Measurements from ENCODE around the gene CDH5. TPM values are rescaled to one million over a fixed set of nuclear protein-coding genes. Genes with fewer than 3 reads are reported as not detected.

CDH5 gene
- total and polyA plus RNA-seq, 8 donors = 77.2 to 179 (median 154) TPM

GRCh38 chr16:66399930-66400329 lies 33.4 kb downstream of the CDH5 start:
- no peak for TF ChIP-seq CTCF (IDR thresholded peaks at IDR 0.05)
- Histone ChIP-seq H3K9me3 (no peaks in the 10 kb centered on the region), H3K27me3 (no peaks in the 10 kb centered on the region), H3K4me3 (no peak overlapping the region), H3K27ac (no peak overlapping the region), H3K36me3 (peaks cover 0 to 19% of the 10 kb centered on the region in 2 donors), H3K4me1 (no peaks in the 10 kb centered on the region)
- intact Hi-C loops (cut with DNase I) = no loop called here
- no peak for DNase-seq
- ATAC-seq = no peak

- no peak for TF ChIP-seq CTCF (IDR thresholded peaks at IDR 0.05)
- Histone ChIP-seq H3K27ac (no peak overlapping the region), H3K9me3 (no peaks in the 10 kb centered on the region), H3K4me1 (no peaks in the 10 kb centered on the region), H3K36me3 (peaks cover 0 to 19% of the 10 kb centered on the region in 2 donors), H3K4me3 (no peak overlapping the region), H3K27me3 (peaks cover 0 to 7% of the 10 kb centered on the region in 2 donors)
- DNase-seq (peak in 1 of 4 donors; percentile 62), ATAC-seq (no peak)
- intact Hi-C loops (cut with DNase I) = no loop called here
These were observed 34.3 kb downstream of the CDH5 start for GRCh38 chr16:66400503-66401380.

GRCh38 chr16:66401610-66402009 lies 35.1 kb downstream of the CDH5 start:
- H3K27me3 ChIP-seq = peaks cover 0 to 13% of the 10 kb centered on the region in 2 donors
- no peak for TF ChIP-seq CTCF (IDR thresholded peaks at IDR 0.05)
- DNase-seq (no peak), ATAC-seq (no peak)
- H3K9me3 ChIP-seq = no peaks in the 10 kb centered on the region
- intact Hi-C loops (cut with DNase I) = no loop called here
- no peak overlapping the region for H3K27ac ChIP-seq
- peaks cover 0 to 19% of the 10 kb centered on the region in 2 donors for H3K36me3 ChIP-seq
- peaks cover 0 to 1% of the 10 kb centered on the region in 2 donors for H3K4me1 ChIP-seq
- no peak overlapping the region for H3K4me3 ChIP-seq

DNA sequence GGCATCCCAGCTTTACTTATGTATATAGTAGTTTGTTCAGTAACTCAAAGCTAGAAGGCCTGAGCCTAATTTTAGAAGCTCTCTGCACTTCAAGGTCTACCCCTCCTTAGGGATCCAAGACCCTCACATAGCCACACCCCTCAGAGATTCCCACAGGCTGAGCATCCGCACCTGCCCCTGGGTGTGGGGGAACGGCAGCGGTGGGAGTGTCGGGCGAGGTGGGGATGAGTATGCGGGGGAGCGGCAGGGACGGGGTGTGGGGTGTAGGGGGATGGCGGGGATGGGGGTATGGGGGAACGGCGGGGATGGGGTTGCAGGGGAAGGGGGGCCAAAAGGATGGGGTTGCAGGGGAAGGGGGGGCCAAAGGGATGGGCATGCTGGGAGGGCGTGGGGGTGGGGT lies 35.7 kb downstream of the CDH5 start:
- TF ChIP-seq CTCF (IDR thresholded peaks at IDR 0.05) = no peak
- intact Hi-C loops (cut with DNase I) = no loop called here
- peaks cover 0 to 19% of the 10 kb centered on the region in 2 donors for H3K36me3 ChIP-seq

GRCh38 chr16:66402591-66403230 lies 36.2 kb downstream of the CDH5 start:
- intact Hi-C loops (cut with DNase I) = no loop called here
- no peak for ATAC-seq
- no peak for TF ChIP-seq CTCF (IDR thresholded peaks at IDR 0.05)

More for the DNA sequence above, 35.7 kb downstream of the CDH5 start:
- Histone ChIP-seq H3K9me3 (no peaks in the 10 kb centered on the region), H3K27ac (no peak overlapping the region), H3K27me3 (peaks cover 0 to 19% of the 10 kb centered on the region in 2 donors), H3K4me3 (no peak overlapping the region), H3K4me1 (peaks cover 0 to 7% of the 10 kb centered on the region in 2 donors)
- no peak for ATAC-seq
- DNase-seq = no peak

More at GRCh38 chr16:66402591-66403230, 36.2 kb downstream of the CDH5 start:
- no peak for DNase-seq
- H3K36me3 ChIP-seq = peaks cover 0 to 19% of the 10 kb centered on the region in 2 donors
- H3K4me3 ChIP-seq = no peak overlapping the region
- peaks cover under 1 to 11% of the 10 kb centered on the region in 2 donors for H3K4me1 ChIP-seq
- H3K27me3 ChIP-seq = peaks cover 0 to 21% of the 10 kb centered on the region in 2 donors
- H3K9me3 ChIP-seq = no peaks in the 10 kb centered on the region
- H3K27ac ChIP-seq = no peak overlapping the region
